ENCODE measurements around the gene FTH1. TPM values are rescaled to one million over a fixed set of nuclear protein-coding genes. Genes with fewer than 3 reads are reported as not detected.

FTH1 gene
- polyA plus RNA-seq, 1 donor from 2014 or later, result 597 TPM

- Histone ChIP-seq H3F3A (ENCODE audit: insufficient read depth, low read length, poor library complexity, severe bottlenecking) (no peaks in the 10 kb centered on the region), H3K36me3 (ENCODE audit: insufficient read depth, low read length) (no peaks in the 10 kb centered on the region), H2AFZ (ENCODE audit: low read depth, low read length) (no peak overlapping the region), H3K9ac (ENCODE audit: low read length) (no peak overlapping the region), H3K4me3 (ENCODE audit: low read length) (no peak overlapping the region), H4K20me1 (ENCODE audit: insufficient read depth) (no peaks in the 10 kb centered on the region), H3K27me3 (ENCODE audit: insufficient read depth, low read depth, low read length) (peaks cover 24% of the 10 kb centered on the region), H3K27ac (ENCODE audit: low read length) (no peak overlapping the region), H3K4me2 (ENCODE audit: low read length) (no peak overlapping the region), H3K79me2 (replicated peaks; ENCODE audit: insufficient read depth, low read length) (no peaks in the 10 kb centered on the region), H3K9me2 (ENCODE audit: insufficient read depth, low read length) (no peaks in the 10 kb centered on the region), H3K9me3 (ENCODE audit: low read length) (no peaks in the 10 kb centered on the region)
- TF ChIP-seq CTCF (IDR thresholded peaks at IDR 0.05; ENCODE audit: poor library complexity, severe bottlenecking), result no peak
- no peak for TF ChIP-seq POLR2AphosphoS5 (IDR thresholded peaks at IDR 0.05)
- TF ChIP-seq RAD21 (conservative IDR thresholded peaks at IDR 0.05), result no peak
- TF ChIP-seq EP300 (conservative IDR thresholded peaks at IDR 0.05; ENCODE audit: poor library complexity, severe bottlenecking), result no peak
- no peak for TF ChIP-seq MXI1 (conservative IDR thresholded peaks at IDR 0.05; ENCODE audit: poor library complexity, severe bottlenecking)
- no peak for TF ChIP-seq SMC3 (conservative IDR thresholded peaks at IDR 0.05; ENCODE audit: poor library complexity)
- no peak for TF ChIP-seq TAF1 (IDR thresholded peaks at IDR 0.05; ENCODE audit: low read depth)
- no peak for TF ChIP-seq EZH2 (IDR thresholded peaks at IDR 0.05; ENCODE audit: borderline replicate concordance, insufficient read depth, low read length, poor library complexity, severe bottlenecking)
- no peak for TF ChIP-seq REST (IDR thresholded peaks at IDR 0.05; ENCODE audit: borderline replicate concordance)
Observed at GRCh38 chr11:61952882-61953281, 14.6 kb downstream of the FTH1 start.

- no peak overlapping the region for H3K4me2 ChIP-seq (ENCODE audit: low read length)
- no peaks in the 10 kb centered on the region for H3F3A ChIP-seq (ENCODE audit: insufficient read depth, low read length, poor library complexity, severe bottlenecking)
- no peaks in the 10 kb centered on the region for H3K36me3 ChIP-seq (ENCODE audit: insufficient read depth, low read length)
- H2AFZ ChIP-seq (ENCODE audit: low read depth, low read length), result no peak overlapping the region
- H3K27me3 ChIP-seq (ENCODE audit: insufficient read depth, low read depth, low read length), result peaks cover 24% of the 10 kb centered on the region
- TF ChIP-seq EZH2 (IDR thresholded peaks at IDR 0.05; ENCODE audit: borderline replicate concordance, insufficient read depth, low read length, poor library complexity, severe bottlenecking), result no peak
- TF ChIP-seq EP300 (conservative IDR thresholded peaks at IDR 0.05; ENCODE audit: poor library complexity, severe bottlenecking), result no peak
- no peak for TF ChIP-seq RAD21 (conservative IDR thresholded peaks at IDR 0.05)
- no peak for TF ChIP-seq POLR2AphosphoS5 (IDR thresholded peaks at IDR 0.05)
- no peak for TF ChIP-seq SMC3 (conservative IDR thresholded peaks at IDR 0.05; ENCODE audit: poor library complexity)
- TF ChIP-seq TAF1 (IDR thresholded peaks at IDR 0.05; ENCODE audit: low read depth), result no peak
- TF ChIP-seq MXI1 (conservative IDR thresholded peaks at IDR 0.05; ENCODE audit: poor library complexity, severe bottlenecking), result no peak
- TF ChIP-seq CTCF (IDR thresholded peaks at IDR 0.05; ENCODE audit: poor library complexity, severe bottlenecking), result no peak
- TF ChIP-seq REST (IDR thresholded peaks at IDR 0.05; ENCODE audit: borderline replicate concordance), result no peak
- H3K79me2 ChIP-seq (replicated peaks; ENCODE audit: insufficient read depth, low read length), result no peaks in the 10 kb centered on the region
- H4K20me1 ChIP-seq (ENCODE audit: insufficient read depth), result no peaks in the 10 kb centered on the region
- H3K4me3 ChIP-seq (ENCODE audit: low read length), result no peak overlapping the region
- H3K27ac ChIP-seq (ENCODE audit: low read length), result no peak overlapping the region
- H3K9me2 ChIP-seq (ENCODE audit: insufficient read depth, low read length), result no peaks in the 10 kb centered on the region
- no peak overlapping the region for H3K9ac ChIP-seq (ENCODE audit: low read length)
- no peaks in the 10 kb centered on the region for H3K9me3 ChIP-seq (ENCODE audit: low read length)
Observed at GRCh38 chr11:61951484-61952135, 15.8 kb downstream of the FTH1 start.
